OCI-LY3 (cell line): ENCODE results near the gene SAMD4B.

Experiments used
- H2AFZ ChIP-seq: fragments of 200-600, 300-600 bp; shearing (Covaris generic); 2 replicates; pipeline ENCODE4 v1.6.0; 2014; ENCODE audit warnings: antibody characterized with exemption, low read depth, low read length
- H3K27ac ChIP-seq: fragments of 200-600, 300-600 bp; sonication (generic); 2 replicates; pipeline ENCODE4 v1.5.1; 2014; ENCODE audit warnings: mild to moderate bottlenecking, low read length, moderate library complexity, mixed read lengths
- H3K27me3 ChIP-seq: fragments of 200-600, 300-600 bp; sonication (generic); 2 replicates; pipeline ENCODE4 v1.6.1; 2014; ENCODE audit warnings: low read depth, low read length, mixed read lengths
- H3K36me3 ChIP-seq: fragments of 200-600, 300-600 bp; sonication (generic); replicated peaks from 2 replicates; pipeline ENCODE3; 2014; ENCODE audit warnings: low read depth, low read length, mixed read lengths
- H3K4me1 ChIP-seq: fragments of 300-600, 200-600 bp; sonication (generic); 2 replicates; pipeline ENCODE4 v1.6.1; 2014; ENCODE audit warnings: low read length, mixed read lengths
- H3K4me2 ChIP-seq: fragments of 200-600, 300-600 bp; sonication (generic); 2 replicates; pipeline ENCODE4 v1.6.1; 2014; ENCODE audit warnings: low read length, mixed read lengths
- H3K4me3 ChIP-seq: fragments of 300-600, 200-600 bp; sonication (generic); 2 replicates; pipeline ENCODE4 v1.5.1; 2014; ENCODE audit warnings: antibody characterized with exemption, mild to moderate bottlenecking, low read length, moderate library complexity
- H3K79me2 ChIP-seq: fragments of 300-600, 200-600 bp; shearing (Covaris generic); 2 replicates; pipeline ENCODE4 v1.6.1; 2014; ENCODE audit warnings: mild to moderate bottlenecking, low read length, mixed read lengths
- H3K9ac ChIP-seq: fragments of 300-600, 200-600 bp; shearing (Covaris generic); 2 replicates; pipeline ENCODE4 v1.6.0; 2014; ENCODE audit warnings: mild to moderate bottlenecking, low read length, moderate library complexity
- H3K9me3 ChIP-seq: fragments of 200-600, 300-600 bp; shearing (Covaris generic); 2 replicates; pipeline ENCODE4 v1.6.1; 2014; ENCODE audit warnings: low read length, mixed read lengths; ENCODE audit not compliant: insufficient read depth
- H4K20me1 ChIP-seq: fragments of 200-600, 300-600 bp; sonication (generic); 2 replicates; pipeline ENCODE4 v1.6.1; 2016; ENCODE audit warnings: low read length, mixed read lengths; ENCODE audit not compliant: insufficient read depth
- EZH2phosphoT487 ChIP-seq: fragments of 200-600 bp; shearing (Covaris generic); IDR thresholded peaks from 2 replicates; pipeline ENCODE4 v1.6.1; 2018; ENCODE audit warnings: antibody characterized with exemption, mixed run types, low read depth
- TF ChIP-seq, protein P1 (sequence below): fragments of 200-600, 300-600 bp; sonication (generic); IDR thresholded peaks from 2 replicates; pipeline ENCODE4 v1.5.1; 2014; ENCODE audit warnings: antibody characterized with exemption, low read length, low read depth

Gene SAMD4B

DNA sequence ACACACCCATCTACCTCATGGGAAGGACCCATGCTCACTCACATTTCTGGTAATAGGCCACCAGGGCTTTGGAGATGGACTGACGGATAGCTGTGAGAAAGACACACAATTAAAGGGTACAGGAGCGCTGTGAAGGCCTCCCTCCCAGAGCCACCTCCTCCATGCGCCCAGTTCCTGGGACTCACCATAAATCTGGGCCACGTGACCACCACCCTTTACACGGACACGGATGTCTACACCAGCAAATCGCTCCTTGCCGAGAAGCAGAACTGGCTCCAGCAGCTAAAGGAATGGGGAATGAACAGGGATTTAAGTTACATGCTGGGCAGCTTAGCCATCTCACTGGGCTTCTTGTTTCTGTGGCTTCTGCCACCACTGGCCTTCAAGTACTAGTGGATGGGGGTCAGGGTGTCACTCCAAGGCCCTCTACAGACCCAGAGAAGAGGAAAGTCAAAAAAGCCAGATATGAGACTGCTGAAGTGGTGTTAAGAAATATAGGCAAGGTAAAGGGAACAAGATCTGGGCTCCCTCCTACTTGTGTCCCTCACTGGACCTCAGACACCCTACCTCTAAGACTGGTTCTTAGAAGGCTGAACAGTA is 91.4 kb downstream of the SAMD4B start:
- Histone ChIP-seq H3K27me3 (no peaks in the 10 kb centered on the region), H3K27ac (peak overlapping the region; percentile 72; the same call in 1 of the 2 replicates), H3K9me3 (no peaks in the 10 kb centered on the region), H3K36me3 (peaks cover 35% of the 10 kb centered on the region), H3K4me2 (peak overlapping the region; percentile 66), H2AFZ (no peak overlapping the region), H4K20me1 (peaks cover 20% of the 10 kb centered on the region), H3K4me3 (no peak overlapping the region), H3K4me1 (peaks cover 47% of the 10 kb centered on the region), H3K9ac (peak overlapping the region; percentile 100; the same call in 1 of the 2 replicates), H3K79me2 (peaks cover 30% of the 10 kb centered on the region)
- TF ChIP-seq, protein P1, sequence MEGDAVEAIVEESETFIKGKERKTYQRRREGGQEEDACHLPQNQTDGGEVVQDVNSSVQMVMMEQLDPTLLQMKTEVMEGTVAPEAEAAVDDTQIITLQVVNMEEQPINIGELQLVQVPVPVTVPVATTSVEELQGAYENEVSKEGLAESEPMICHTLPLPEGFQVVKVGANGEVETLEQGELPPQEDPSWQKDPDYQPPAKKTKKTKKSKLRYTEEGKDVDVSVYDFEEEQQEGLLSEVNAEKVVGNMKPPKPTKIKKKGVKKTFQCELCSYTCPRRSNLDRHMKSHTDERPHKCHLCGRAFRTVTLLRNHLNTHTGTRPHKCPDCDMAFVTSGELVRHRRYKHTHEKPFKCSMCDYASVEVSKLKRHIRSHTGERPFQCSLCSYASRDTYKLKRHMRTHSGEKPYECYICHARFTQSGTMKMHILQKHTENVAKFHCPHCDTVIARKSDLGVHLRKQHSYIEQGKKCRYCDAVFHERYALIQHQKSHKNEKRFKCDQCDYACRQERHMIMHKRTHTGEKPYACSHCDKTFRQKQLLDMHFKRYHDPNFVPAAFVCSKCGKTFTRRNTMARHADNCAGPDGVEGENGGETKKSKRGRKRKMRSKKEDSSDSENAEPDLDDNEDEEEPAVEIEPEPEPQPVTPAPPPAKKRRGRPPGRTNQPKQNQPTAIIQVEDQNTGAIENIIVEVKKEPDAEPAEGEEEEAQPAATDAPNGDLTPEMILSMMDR = no peak
- no peak for TF ChIP-seq EZH2phosphoT487

DNA sequence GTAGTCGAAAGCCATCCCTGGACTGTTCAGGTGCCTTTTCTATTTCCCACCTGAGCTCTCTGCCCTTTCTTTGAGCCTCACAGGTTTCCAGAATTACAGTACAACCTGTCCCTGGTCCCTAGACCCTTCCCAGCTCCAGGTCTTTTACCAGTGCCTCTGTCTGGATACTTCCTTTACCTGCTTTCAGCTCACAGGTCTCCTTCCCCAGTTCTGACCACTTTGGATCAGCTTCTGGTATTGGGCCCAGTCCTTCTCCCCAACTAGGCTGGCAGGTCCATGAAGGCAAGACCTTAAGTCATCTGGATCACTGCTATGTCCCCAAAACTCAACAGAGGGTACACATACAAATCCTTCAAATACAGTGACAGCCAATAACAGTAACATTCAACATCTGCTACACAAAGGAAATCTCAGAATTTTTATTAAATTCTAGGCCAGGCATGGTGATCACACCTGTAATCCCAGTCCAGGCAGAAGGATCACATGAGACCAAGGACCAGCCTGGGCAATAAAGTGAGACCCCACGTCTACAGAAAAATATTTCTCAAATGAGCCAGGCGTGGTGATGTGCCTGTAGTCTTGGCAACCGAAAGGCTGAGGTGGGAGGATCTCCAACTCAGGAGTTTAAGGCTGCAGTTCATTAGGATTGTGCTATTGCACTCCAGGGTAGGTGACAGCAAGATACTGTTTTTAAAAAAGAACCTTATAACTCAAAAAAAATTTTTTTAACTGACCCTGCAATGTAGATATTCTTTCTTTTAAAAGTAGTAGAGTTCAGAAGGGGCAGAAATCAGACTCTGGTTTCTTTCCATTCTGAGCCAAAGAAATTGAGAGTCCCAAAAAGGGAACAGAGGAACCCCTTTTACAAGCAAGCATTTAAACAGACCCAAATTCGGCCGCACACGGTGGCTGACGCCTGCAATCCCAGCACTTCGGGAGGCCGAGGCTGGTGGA is 92.2 kb downstream of the SAMD4B start:
- Histone ChIP-seq H3K9ac (peak overlapping the region; percentile 100), H3K4me3 (peak overlapping the region; percentile 99), H4K20me1 (peaks cover 20% of the 10 kb centered on the region), H3K9me3 (no peaks in the 10 kb centered on the region), H3K36me3 (peaks cover 35% of the 10 kb centered on the region), H3K27ac (peak overlapping the region; percentile 72), H3K4me2 (peak overlapping the region; percentile 66), H3K27me3 (no peaks in the 10 kb centered on the region), H3K79me2 (peaks cover 30% of the 10 kb centered on the region), H3K4me1 (peaks cover 47% of the 10 kb centered on the region), H2AFZ (no peak overlapping the region)
- TF ChIP-seq EZH2phosphoT487 = no peak
- TF ChIP-seq, protein P1 = no peak
